Measurements from ENCODE around the gene RAB27A. TPM values are rescaled to one million over a fixed set of nuclear protein-coding genes. Genes with fewer than 3 reads are reported as not detected.
A peak's percentile ranks its signal among the peaks of the same experiment; 100 is the strongest.
"Not testable (repeated sequence)": the region's sequence is repeated elsewhere in the genome, so short reads cannot be mapped to it uniquely, and the experiment has no call there.

RAB27A gene
- total RNA-seq, 1 experiment from 2014 or later, result 4.7 TPM

DNA sequence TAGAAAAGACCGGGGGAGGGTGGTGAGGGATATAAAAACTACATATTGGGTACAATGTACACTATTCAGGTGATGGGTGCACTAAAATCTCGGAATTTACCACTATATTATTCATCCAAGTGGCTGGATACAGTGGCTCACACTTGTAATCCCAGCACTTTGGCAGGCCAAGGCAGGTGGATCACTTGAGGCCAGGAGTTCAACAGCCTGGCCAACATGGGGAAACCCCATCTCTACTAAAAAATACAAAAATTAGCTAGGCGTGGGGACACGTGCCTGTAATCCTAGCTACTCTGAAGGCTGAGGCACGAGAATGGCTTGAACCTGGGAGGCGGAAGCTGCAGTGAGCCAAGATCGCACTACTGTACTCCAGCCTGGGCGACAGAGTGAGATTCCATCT lies 37.4 kb downstream of the RAB27A start:
- H3K9me3 Mint-ChIP-seq; POLR2A ChIA-PET; H3K4me3 Mint-ChIP-seq; H3K27ac Mint-ChIP-seq; CTCF ChIA-PET; H3K27me3 Mint-ChIP-seq (ENCODE audit: low read depth); ATAC-seq; DNase-seq (ENCODE audit: low spot score); H3K36me3 Mint-ChIP-seq: not testable (repeated sequence)
- peaks cover 10% of the 10 kb centered on the region for H3K4me1 Mint-ChIP-seq

DNA sequence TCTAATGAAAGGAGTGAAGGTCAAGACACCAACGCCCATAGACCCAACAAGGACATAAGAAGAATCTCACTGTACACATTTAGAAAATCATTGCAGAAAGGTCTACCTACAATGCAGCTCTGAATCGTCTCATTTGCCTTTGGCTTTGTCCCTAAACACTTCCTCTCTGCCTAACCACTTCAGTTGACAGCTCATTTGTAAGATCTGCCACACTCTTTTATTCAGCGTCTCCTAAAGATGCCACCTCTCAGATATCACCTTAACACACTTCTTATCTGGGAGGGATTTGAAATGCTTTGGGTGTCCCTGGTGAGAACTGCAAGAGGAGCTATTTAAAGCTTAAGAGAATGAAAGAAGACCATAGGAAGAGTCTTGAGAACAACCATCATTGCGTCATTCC lies 38.7 kb downstream of the RAB27A start:
- CTCF ChIA-PET, result interaction anchor here (0.7 kb wide), 1 partner anchor 34 kb away, joined by 5 read pairs; no protein-coding TSS in a partner anchor

GRCh38 chr15:55250392-55250791 lies 39.2 kb downstream of the RAB27A start:
- no peaks in the 10 kb centered on the region for H3K27me3 Mint-ChIP-seq (ENCODE audit: low read depth)
- ATAC-seq (no peak), DNase-seq (ENCODE audit: low spot score) (no peak)
- no peaks in the 10 kb centered on the region for H3K9me3 Mint-ChIP-seq
- peak; percentile 98 for TF ChIP-seq GABPB1 (CRISPR knock-in tag; IDR thresholded peaks at IDR 0.05)
- no peak for TF ChIP-seq MYBL2 (CRISPR knock-in tag; IDR thresholded peaks at IDR 0.05)
- TF ChIP-seq MAX (CRISPR knock-in tag; IDR thresholded peaks at IDR 0.05), result no peak
- TF ChIP-seq, protein P1, sequence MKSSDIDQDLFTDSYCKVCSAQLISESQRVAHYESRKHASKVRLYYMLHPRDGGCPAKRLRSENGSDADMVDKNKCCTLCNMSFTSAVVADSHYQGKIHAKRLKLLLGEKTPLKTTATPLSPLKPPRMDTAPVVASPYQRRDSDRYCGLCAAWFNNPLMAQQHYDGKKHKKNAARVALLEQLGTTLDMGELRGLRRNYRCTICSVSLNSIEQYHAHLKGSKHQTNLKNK (CRISPR knock-in tag; IDR thresholded peaks at IDR 0.05), result no peak
- ChIA-PET CTCF (interaction anchor here (0.7 kb wide), 1 partner anchor 33 kb away, joined by 5 read pairs; no protein-coding TSS in a partner anchor), POLR2A (no interaction called here)
- H3K4me1 Mint-ChIP-seq, result peaks cover 10% of the 10 kb centered on the region
- H3K4me3 Mint-ChIP-seq, result no peak overlapping the region
- H3K36me3 Mint-ChIP-seq, result no peaks in the 10 kb centered on the region
- H3K27ac Mint-ChIP-seq, result no peak overlapping the region

More for the DNA sequence above, 38.7 kb downstream of the RAB27A start:
- no peak for DNase-seq (ENCODE audit: low spot score)
- no peaks in the 10 kb centered on the region for H3K36me3 Mint-ChIP-seq
- no peak overlapping the region for H3K27ac Mint-ChIP-seq
- TF ChIP-seq JUN (CRISPR knock-in tag; IDR thresholded peaks at IDR 0.05) (no peak), RORB (CRISPR knock-in tag; IDR thresholded peaks at IDR 0.05) (no peak), ZNF232 (CRISPR knock-in tag; IDR thresholded peaks at IDR 0.05) (no peak), PRDM15 (CRISPR knock-in tag; IDR thresholded peaks at IDR 0.05) (no peak), PRRX2 (CRISPR knock-in tag; IDR thresholded peaks at IDR 0.05) (no peak), EMX1 (CRISPR knock-in tag; IDR thresholded peaks at IDR 0.05) (no peak), ZNF317 (CRISPR knock-in tag; IDR thresholded peaks at IDR 0.05; ENCODE audit: borderline replicate concordance, low read depth) (no peak), CBFB (CRISPR knock-in tag; IDR thresholded peaks at IDR 0.05; ENCODE audit: low read depth) (no peak)
- no peak for ATAC-seq
- H3K4me1 Mint-ChIP-seq, result peaks cover 10% of the 10 kb centered on the region
- POLR2A ChIA-PET, result no interaction called here
- no peaks in the 10 kb centered on the region for H3K9me3 Mint-ChIP-seq
- no peaks in the 10 kb centered on the region for H3K27me3 Mint-ChIP-seq (ENCODE audit: low read depth)
- H3K4me3 Mint-ChIP-seq, result no peak overlapping the region

GRCh38 chr15:55249885-55250284 lies 39.7 kb downstream of the RAB27A start:
- CTCF ChIA-PET; ATAC-seq; DNase-seq (ENCODE audit: low spot score); H3K9me3 Mint-ChIP-seq; H3K27me3 Mint-ChIP-seq (ENCODE audit: low read depth); H3K27ac Mint-ChIP-seq; POLR2A ChIA-PET; H3K36me3 Mint-ChIP-seq; H3K4me3 Mint-ChIP-seq: not testable (repeated sequence)
- H3K4me1 Mint-ChIP-seq, result peaks cover 10% of the 10 kb centered on the region

DNA sequence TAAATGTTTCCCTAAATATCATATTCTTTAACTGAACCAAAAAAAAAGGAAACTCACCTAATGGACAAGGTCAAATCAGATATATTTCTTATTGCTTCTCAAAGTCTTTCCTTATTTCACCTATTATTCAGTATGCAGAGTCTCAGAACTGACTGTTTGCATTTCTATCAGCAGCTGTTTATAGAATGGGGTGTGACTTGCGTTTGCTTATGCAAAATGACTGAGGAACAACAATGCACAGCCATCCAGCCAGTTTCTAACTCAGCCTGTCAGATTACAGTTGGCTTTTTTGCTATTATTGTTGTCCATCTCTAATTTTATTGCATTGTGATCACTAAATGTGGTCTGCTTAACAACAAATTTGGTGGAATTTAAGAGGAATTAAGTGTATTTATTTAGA lies 40.7 kb downstream of the RAB27A start:
- H3K36me3 Mint-ChIP-seq, result no peaks in the 10 kb centered on the region
- TF ChIP-seq, protein P2, sequence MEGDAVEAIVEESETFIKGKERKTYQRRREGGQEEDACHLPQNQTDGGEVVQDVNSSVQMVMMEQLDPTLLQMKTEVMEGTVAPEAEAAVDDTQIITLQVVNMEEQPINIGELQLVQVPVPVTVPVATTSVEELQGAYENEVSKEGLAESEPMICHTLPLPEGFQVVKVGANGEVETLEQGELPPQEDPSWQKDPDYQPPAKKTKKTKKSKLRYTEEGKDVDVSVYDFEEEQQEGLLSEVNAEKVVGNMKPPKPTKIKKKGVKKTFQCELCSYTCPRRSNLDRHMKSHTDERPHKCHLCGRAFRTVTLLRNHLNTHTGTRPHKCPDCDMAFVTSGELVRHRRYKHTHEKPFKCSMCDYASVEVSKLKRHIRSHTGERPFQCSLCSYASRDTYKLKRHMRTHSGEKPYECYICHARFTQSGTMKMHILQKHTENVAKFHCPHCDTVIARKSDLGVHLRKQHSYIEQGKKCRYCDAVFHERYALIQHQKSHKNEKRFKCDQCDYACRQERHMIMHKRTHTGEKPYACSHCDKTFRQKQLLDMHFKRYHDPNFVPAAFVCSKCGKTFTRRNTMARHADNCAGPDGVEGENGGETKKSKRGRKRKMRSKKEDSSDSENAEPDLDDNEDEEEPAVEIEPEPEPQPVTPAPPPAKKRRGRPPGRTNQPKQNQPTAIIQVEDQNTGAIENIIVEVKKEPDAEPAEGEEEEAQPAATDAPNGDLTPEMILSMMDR (IDR thresholded peaks at IDR 0.05), result no peak
- ATAC-seq, result no peak
- H3K27me3 Mint-ChIP-seq (ENCODE audit: low read depth), result no peaks in the 10 kb centered on the region
- H3K27ac Mint-ChIP-seq, result no peak overlapping the region
- DNase-seq (ENCODE audit: low spot score), result no peak
- no peaks in the 10 kb centered on the region for H3K9me3 Mint-ChIP-seq
- POLR2A ChIA-PET, result no interaction called here
- no peak overlapping the region for H3K4me3 Mint-ChIP-seq
- H3K4me1 Mint-ChIP-seq, result peaks cover 10% of the 10 kb centered on the region
- CTCF ChIA-PET, result no interaction called here
